H1 (cell line): ENCODE results near the gene AMPD1. TPM values are rescaled to one million over a fixed set of nuclear protein-coding genes. Genes with fewer than 3 reads are reported as not detected.

Experiments used
- CTCF ChIA-PET: fragments of 300-600 bp; sonication (Branson Sonifier 250); formaldehyde crosslinking; loops from one replicate; lab custom pipeline; 2021; ENCODE audit not compliant: partially characterized antibody; lab: Charles Lee
- POLR2A ChIA-PET: fragments of 300-600 bp; sonication (Branson Sonifier 250); formaldehyde crosslinking; loops from one replicate; lab custom pipeline; 2021; ENCODE audit warnings: inconsistent platforms; ENCODE audit not compliant: partially characterized antibody; lab: Charles Lee
- DNase-seq, 2 experiments: peaks; one replicate each; pipeline versions ENCODE4 v3.0.0 to v3.0.0-alpha.2; 2010 to 2022; ENCODE audit warnings: low spot score in 2 of 2, low read depth in 1 of 2, mixed read lengths in 1 of 2
- FAIRE-seq: peaks from 2 replicates; lab custom pipeline; 2011; peaks lifted over from hg19 to GRCh38; lab: Jason Lieb, UNC
- H2AFZ ChIP-seq: 2 replicates; pipeline ENCODE4 v1.8.1; 2012; ENCODE audit warnings: low read length, inconsistent platforms
- H2AK5ac ChIP-seq: 2 replicates; pipeline ENCODE4 v1.6.1; 2013; ENCODE audit warnings: low read depth, low read length
- H2BK120ac ChIP-seq: replicated peaks from 2 replicates; pipeline ENCODE3; 2013; ENCODE audit warnings: low read depth, low read length, inconsistent platforms
- H2BK12ac ChIP-seq: 2 replicates; pipeline ENCODE4 v1.6.1; 2013; ENCODE audit warnings: low read depth, low read length
- H2BK15ac ChIP-seq: 2 replicates; pipeline ENCODE4 v1.6.1; 2013; ENCODE audit warnings: low read length
- H2BK20ac ChIP-seq: 2 replicates; pipeline ENCODE4 v1.6.1; 2013; ENCODE audit warnings: low read length
- H2BK5ac ChIP-seq: 2 replicates; pipeline ENCODE4 v1.6.1; 2013; ENCODE audit warnings: low read depth, low read length
- H3K14ac ChIP-seq: 2 replicates; pipeline ENCODE4 v1.6.1; 2013; ENCODE audit warnings: inconsistent platforms; ENCODE audit not compliant: insufficient read length
- H3K18ac ChIP-seq: 2 replicates; pipeline ENCODE4 v1.6.1; 2013; ENCODE audit warnings: low read length; ENCODE audit errors: extremely low read depth
- H3K23ac ChIP-seq: 2 replicates; pipeline ENCODE4 v1.6.1; 2013; ENCODE audit warnings: inconsistent platforms; ENCODE audit not compliant: insufficient read length
- H3K23me2 ChIP-seq: 2 replicates; pipeline ENCODE4 v1.6.1; 2013; ENCODE audit warnings: low read depth, low read length
- H3K27ac ChIP-seq: 2 replicates; pipeline ENCODE4 v1.6.1; 2011; ENCODE audit warnings: low read depth, low read length, inconsistent platforms
- H3K27me3 ChIP-seq, 4 experiments: replicated peaks in 1 of 4; 1 replicate in 1 of 4; 2 replicates in 3 of 4; pipeline versions ENCODE4 v1.6.1 to v1.8.1; 2011 to 2013; ENCODE audit warnings: low read length in 3 of 4, mild to moderate bottlenecking in 3 of 4, inconsistent platforms in 2 of 4, mixed read lengths in 2 of 4, moderate library complexity in 1 of 4; ENCODE audit not compliant: control insufficient read depth in 3 of 4, insufficient read depth in 3 of 4; ENCODE audit errors: extremely low read depth in 1 of 4
- H3K36me3 ChIP-seq, 4 experiments: 2 replicates each; pipeline versions ENCODE4 v1.6.1 to v1.8.1; 2011 to 2013; ENCODE audit warnings: mild to moderate bottlenecking in 4 of 4, low read length in 3 of 4, moderate library complexity in 2 of 4, control low read depth in 1 of 4, inconsistent platforms in 1 of 4; ENCODE audit not compliant: insufficient read depth in 4 of 4, control insufficient read depth in 2 of 4
- H3K4ac ChIP-seq: replicated peaks from 2 replicates; pipeline ENCODE3; 2013; ENCODE audit warnings: low read length, low read depth, mixed read lengths, inconsistent platforms; ENCODE audit not compliant: insufficient read length
- H3K4me1 ChIP-seq, 4 experiments: replicated peaks in 1 of 4; 1 replicate in 1 of 4; 2 replicates in 3 of 4; pipeline versions ENCODE4 v1.6.1 to v1.8.1; 2011 to 2013; ENCODE audit warnings: low read length in 3 of 4, inconsistent platforms in 2 of 4, mixed read lengths in 1 of 4; ENCODE audit not compliant: insufficient read depth in 4 of 4, control insufficient read depth in 3 of 4
- H3K4me2 ChIP-seq, 2 experiments: 2 replicates each; pipeline versions ENCODE4 v1.6.1 to v1.8.1; 2011 to 2013; ENCODE audit warnings: low read depth in 2 of 2, low read length in 2 of 2, control low read depth in 1 of 2, inconsistent platforms in 1 of 2, mild to moderate bottlenecking in 1 of 2; ENCODE audit not compliant: insufficient read depth in 1 of 2
- H3K4me3 ChIP-seq, 4 experiments: fragments of 200-600, 300-600 bp in 1 of 4; sonication (generic), shearing (Covaris generic), sonication (Bioruptor Twin) in 1 of 4; 2 replicates each; pipeline versions ENCODE4 v1.5.1 to v1.8.1; 2011 to 2016; ENCODE audit warnings: low read length in 4 of 4, low read depth in 3 of 4, control low read depth in 2 of 4, inconsistent platforms in 2 of 4, mild to moderate bottlenecking in 2 of 4, mixed read lengths in 1 of 4, moderate library complexity in 1 of 4; ENCODE audit not compliant: insufficient read depth in 2 of 4; ENCODE audit errors: extremely low read depth in 1 of 4
- H3K56ac ChIP-seq: replicated peaks from 2 replicates; pipeline ENCODE3; 2013; ENCODE audit warnings: low read depth, mild to moderate bottlenecking, mixed read lengths, low read length, inconsistent platforms; ENCODE audit not compliant: insufficient read length
- H3K79me1 ChIP-seq: 2 replicates; pipeline ENCODE4 v1.6.1; 2013; ENCODE audit warnings: low read depth, low read length, control low read depth
- H3K79me2 ChIP-seq, 2 experiments: 2 replicates each; pipeline versions ENCODE4 v1.6.1 to v1.8.1; 2012 to 2013; ENCODE audit warnings: low read length in 2 of 2, mild to moderate bottlenecking in 2 of 2, inconsistent platforms in 1 of 2; ENCODE audit not compliant: insufficient read depth in 2 of 2, control insufficient read depth in 1 of 2
- H3K9ac ChIP-seq, 4 experiments: replicated peaks in 1 of 4; 1 replicate in 1 of 4; 2 replicates in 3 of 4; pipeline versions ENCODE4 v1.6.1 to v1.8.1; 2011 to 2013; ENCODE audit warnings: low read depth in 3 of 4, low read length in 3 of 4, control low read depth in 2 of 4, mild to moderate bottlenecking in 2 of 4, moderate library complexity in 2 of 4, inconsistent platforms in 1 of 4; ENCODE audit errors: extremely low read depth in 1 of 4
- H3K9me3 ChIP-seq, 2 experiments: 2 replicates each; pipeline versions ENCODE4 v1.6.1 to v1.8.1; 2012 to 2013; ENCODE audit warnings: mild to moderate bottlenecking in 2 of 2, moderate library complexity in 2 of 2, control low read depth in 1 of 2, inconsistent platforms in 1 of 2, low read depth in 1 of 2, low read length in 1 of 2, mixed read lengths in 1 of 2; ENCODE audit not compliant: insufficient read depth in 2 of 2
- H4K20me1 ChIP-seq, 2 experiments: replicated peaks in 1 of 2; 2 replicates each; pipeline versions ENCODE3 to v1.8.1; 2011 to 2013; ENCODE audit warnings: inconsistent platforms in 2 of 2, low read length in 2 of 2, mild to moderate bottlenecking in 1 of 2; ENCODE audit not compliant: insufficient read depth in 2 of 2, control insufficient read depth in 1 of 2
- H4K5ac ChIP-seq: 2 replicates; pipeline ENCODE4 v1.6.1; 2013; ENCODE audit warnings: low read length, low read depth, mixed read lengths, inconsistent platforms; ENCODE audit not compliant: insufficient read length
- H4K8ac ChIP-seq: 2 replicates; pipeline ENCODE4 v1.8.0; 2013; ENCODE audit warnings: mild to moderate bottlenecking, moderate library complexity, low read length, inconsistent platforms; ENCODE audit not compliant: insufficient read depth; ENCODE audit errors: extremely low read depth
- H4K91ac ChIP-seq: replicated peaks from 2 replicates; pipeline ENCODE3; 2013; ENCODE audit warnings: low read length, mixed read lengths, inconsistent platforms; ENCODE audit not compliant: insufficient read length
- BACH1 ChIP-seq: IDR thresholded peaks from 2 replicates; pipeline ENCODE4 v1.6.1; 2012; ENCODE audit warnings: low read length, improper control_type of control experiment
- BRCA1 ChIP-seq: IDR thresholded peaks from 2 replicates; pipeline ENCODE4 v1.6.1; 2012; ENCODE audit warnings: low read depth, low read length, improper control_type of control experiment
- CBX5 ChIP-seq: fragments of 300-800, 300-1000 bp; sonication (generic); IDR thresholded peaks from 2 replicates; pipeline ENCODE4 v1.7.1; 2016; ENCODE audit warnings: antibody characterized with exemption, low read length, low read depth
- CEBPB ChIP-seq: IDR thresholded peaks from 2 replicates; pipeline ENCODE4 v1.6.1; 2012; ENCODE audit warnings: low read depth, low read length
- CHD2 ChIP-seq: IDR thresholded peaks from 2 replicates; pipeline ENCODE4 v1.6.1; 2012; ENCODE audit warnings: low read length, improper control_type of control experiment
- EP300 ChIP-seq, 2 experiments: IDR thresholded peaks; 1 replicate in 1 of 2; 2 replicates in 1 of 2; pipeline ENCODE4 v1.6.1; 2011 to 2012; ENCODE audit warnings: low read depth in 2 of 2, low read length in 2 of 2, mild to moderate bottlenecking in 2 of 2, borderline replicate concordance in 1 of 2, inconsistent platforms in 1 of 2, moderate library complexity in 1 of 2
- FOSL1 ChIP-seq: IDR thresholded peaks from 2 replicates; pipeline ENCODE4 v1.6.1; 2011; ENCODE audit warnings: mild to moderate bottlenecking, low read depth, low read length, moderate library complexity; ENCODE audit not compliant: insufficient read depth
- POU5F1 ChIP-seq: IDR thresholded peaks from 2 replicates; pipeline ENCODE4 v1.6.1; 2011; ENCODE audit warnings: low read depth, mild to moderate bottlenecking, low read length, moderate library complexity
- RNF2 ChIP-seq: fragments of 200-900, 300-1000 bp; sonication (generic); IDR thresholded peaks from 2 replicates; pipeline ENCODE4 v1.7.1; 2016; ENCODE audit warnings: borderline replicate concordance, low read depth, mild to moderate bottlenecking, antibody characterized with exemption, low read length; ENCODE audit not compliant: poor library complexity, severe bottlenecking; ENCODE audit errors: missing control alignments
- SP1 ChIP-seq: IDR thresholded peaks from 2 replicates; pipeline ENCODE4 v1.6.1; 2011; ENCODE audit warnings: low read depth, low read length
- TBP ChIP-seq: IDR thresholded peaks from 2 replicates; pipeline ENCODE4 v1.6.1; 2011; ENCODE audit warnings: low read depth, low read length, improper control_type of control experiment
- WGBS, 2 experiments: shearing (Covaris generic) in 1 of 2; methylation state at CpG; one replicate each; pipeline versions ENCODE4 v1.1.6 to v1.1.7; 2013 to 2015; ENCODE audit warnings: low lambda C conversion rate in 2 of 2, mixed read lengths in 2 of 2, inconsistent platforms in 1 of 2, low coverage in 1 of 2, missing lambda C conversion rate in 1 of 2; ENCODE audit not compliant: insufficient replicate concordance in 2 of 2, insufficient coverage in 1 of 2, insufficient read length in 1 of 2; ENCODE audit errors: extremely low coverage in 1 of 2, missing lambda C conversion rate in 1 of 2; 5-methylcytosine and 5-hydroxymethylcytosine counted together
- polyA plus RNA-seq, 7 experiments: library from polyadenylated mRNA; depleted of rRNA in 3 of 7; stranded (reverse) in 5 of 7; unstranded in 2 of 7; fragments of >200 nt in 5 of 7; fragments of 200-250 nt in 2 of 7; gene quantifications; 1 replicate in 5 of 7; 2 replicates in 1 of 7; 4 replicates in 1 of 7; pipeline versions ENCODE4 v1.2.1 to v1.2.3, GENCODE V29; 2011 to 2013; ENCODE audit warnings: missing spikeins in 2 of 7, mixed read lengths in 2 of 7
- total RNA-seq: library from RNA; stranded (reverse); fragmentation: NEBNext Ultra II Directional; extraction: Animal tissue kit (Norgen Biotek cat#: 25700); gene quantifications from 2 replicates; pipeline ENCODE4 v1.2.1, GENCODE V29; 2021
- TF ChIP-seq, protein P1 (sequence below): IDR thresholded peaks from 2 replicates; pipeline ENCODE4 v1.6.1; 2012; ENCODE audit warnings: inconsistent platforms

AMPD1 gene
- total and polyA plus RNA-seq, 2 of the 8 experiments (the other 6 are each of a cell fraction or from before 2014, with no cell fraction given) = not detected

GRCh38 chr1:114740331-114740730 is 45.0 kb upstream of the AMPD1 start:
- WGBS, 2 experiments = 92% methylated on average over 1 of the region's 1 CpG; no CpG with 5 or more reads in 1 of the 2 experiments
- FAIRE-seq = no peak
- H4K20me1 ChIP-seq = peaks cover 7 to 10% of the 10 kb centered on the region in 2 experiments

More at GRCh38 chr1:114740331-114740730, 45.0 kb upstream of the AMPD1 start:
- no peak overlapping the region for H2BK15ac ChIP-seq
- H3K56ac ChIP-seq = no peak overlapping the region
- no peak for TF ChIP-seq BRCA1
- no peak for TF ChIP-seq BACH1
- no peak for TF ChIP-seq TBP
- TF ChIP-seq RNF2 = no peak
- TF ChIP-seq SP1 = no peak
- TF ChIP-seq, protein P1, sequence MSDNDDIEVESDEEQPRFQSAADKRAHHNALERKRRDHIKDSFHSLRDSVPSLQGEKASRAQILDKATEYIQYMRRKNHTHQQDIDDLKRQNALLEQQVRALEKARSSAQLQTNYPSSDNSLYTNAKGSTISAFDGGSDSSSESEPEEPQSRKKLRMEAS = no peak
- no peak for TF ChIP-seq CEBPB
- no peak for TF ChIP-seq CHD2
- TF ChIP-seq POU5F1 = no peak
- no peak for TF ChIP-seq CBX5
- no peak for TF ChIP-seq FOSL1
- TF ChIP-seq EP300 (IDR thresholded peaks at IDR 0.05; ENCODE audit: borderline replicate concordance in 1 of 2, low read depth in 2 of 2, low read length in 2 of 2) = no peak
- TF ChIP-seq, all 59 proteins: peak for 0
- ChIA-PET POLR2A (interaction anchor here (1.0 to 3.6 kb wide), 5 partner anchors 8 to 24 kb away, joined by 3 to 13 read pairs (median 5); no protein-coding TSS in a partner anchor), CTCF (no interaction called here)
- no peak overlapping the region for H3K9ac ChIP-seq
- H2BK5ac ChIP-seq = no peak overlapping the region
- 0 out of 2 replicates have a peak, but pooled peaks cover 2% of the 10 kb centered on the region for H3K79me1 ChIP-seq
- no peak overlapping the region for H4K8ac ChIP-seq
- H2AK5ac ChIP-seq = no peak overlapping the region
- no peak for DNase-seq
- H3K27me3 ChIP-seq = no peaks in the 10 kb centered on the region
- no peak overlapping the region for H2BK20ac ChIP-seq
- no peak overlapping the region for H3K27ac ChIP-seq
- no peak overlapping the region for H3K4ac ChIP-seq
- H3K4me1 ChIP-seq = no peaks in the 10 kb centered on the region
- peaks cover 6 to 83% of the 10 kb centered on the region in 2 experiments; a peak in 3 of 4 replicates for H3K79me2 ChIP-seq
- H3K36me3 ChIP-seq = peaks cover 24 to 68% (median 35%) of the 10 kb centered on the region in 4 experiments
- H3K23me2 ChIP-seq = no peaks in the 10 kb centered on the region
- no peak overlapping the region for H3K14ac ChIP-seq
- H4K91ac ChIP-seq = no peak overlapping the region
- H3K4me3 ChIP-seq = no peak overlapping the region
- no peak overlapping the region for H3K18ac ChIP-seq
- H3K9me3 ChIP-seq = no peaks in the 10 kb centered on the region
- H2AFZ ChIP-seq = no peak overlapping the region
- no peak overlapping the region for H3K4me2 ChIP-seq
- no peak overlapping the region for H2BK12ac ChIP-seq
- H4K5ac ChIP-seq = no peak overlapping the region
- H3K23ac ChIP-seq = no peak overlapping the region
- H2BK120ac ChIP-seq = no peak overlapping the region
